ENCODE measurements around the gene ATP10A. TPM values are rescaled to one million over a fixed set of nuclear protein-coding genes. Genes with fewer than 3 reads are reported as not detected.

The ATP10A gene
- total RNA-seq, 4 donors from 2014 or later = 1.4 to 10.0 (median 3.6) TPM

DNA sequence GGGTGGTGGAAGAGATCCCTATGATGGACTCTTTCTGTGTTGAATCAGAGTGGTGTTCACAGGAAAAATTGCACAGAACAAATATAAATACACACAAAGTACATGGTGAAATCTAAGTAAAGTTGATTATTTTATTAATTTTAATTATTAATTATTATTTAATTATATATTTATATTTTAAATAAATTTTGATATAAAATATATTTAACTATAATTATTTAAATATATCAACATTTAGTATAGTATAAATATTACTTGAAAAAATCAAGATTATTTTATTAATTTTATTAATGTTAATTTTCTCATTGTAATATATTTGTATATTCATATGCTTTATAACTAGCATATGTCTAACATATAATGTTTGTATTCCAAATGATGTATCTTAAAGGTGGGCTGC lies 11.3 kb upstream of the ATP10A start:
- no peaks in the 10 kb centered on the region for H3K9me3 ChIP-seq
- DNase-seq = no peak
- in situ Hi-C loops (cut with MboI; ENCODE audit: low pct_ligation_motif_present in 1 of 4, low pct_unique_long_range_greater_than_20kb in 1 of 4, low sequenced_read_pairs in 3 of 4) (loop anchor here in 1 of 4 donors (25.0 kb wide), 1 partner anchor 213 kb away; no protein-coding TSS in a partner anchor), intact Hi-C loops (cut with DNase I; ENCODE audit: low total_unique reads) (no loop called here)
- no peak overlapping the region for H3K4me3 ChIP-seq
- no peak overlapping the region for H3K27ac ChIP-seq
- TF ChIP-seq EP300 (IDR thresholded peaks at IDR 0.05; ENCODE audit: low read depth) (no peak), POLR2A (IDR thresholded peaks at IDR 0.05) (no peak), POLR2AphosphoS5 (IDR thresholded peaks at IDR 0.05) (no peak)
- TF ChIP-seq, protein P1, sequence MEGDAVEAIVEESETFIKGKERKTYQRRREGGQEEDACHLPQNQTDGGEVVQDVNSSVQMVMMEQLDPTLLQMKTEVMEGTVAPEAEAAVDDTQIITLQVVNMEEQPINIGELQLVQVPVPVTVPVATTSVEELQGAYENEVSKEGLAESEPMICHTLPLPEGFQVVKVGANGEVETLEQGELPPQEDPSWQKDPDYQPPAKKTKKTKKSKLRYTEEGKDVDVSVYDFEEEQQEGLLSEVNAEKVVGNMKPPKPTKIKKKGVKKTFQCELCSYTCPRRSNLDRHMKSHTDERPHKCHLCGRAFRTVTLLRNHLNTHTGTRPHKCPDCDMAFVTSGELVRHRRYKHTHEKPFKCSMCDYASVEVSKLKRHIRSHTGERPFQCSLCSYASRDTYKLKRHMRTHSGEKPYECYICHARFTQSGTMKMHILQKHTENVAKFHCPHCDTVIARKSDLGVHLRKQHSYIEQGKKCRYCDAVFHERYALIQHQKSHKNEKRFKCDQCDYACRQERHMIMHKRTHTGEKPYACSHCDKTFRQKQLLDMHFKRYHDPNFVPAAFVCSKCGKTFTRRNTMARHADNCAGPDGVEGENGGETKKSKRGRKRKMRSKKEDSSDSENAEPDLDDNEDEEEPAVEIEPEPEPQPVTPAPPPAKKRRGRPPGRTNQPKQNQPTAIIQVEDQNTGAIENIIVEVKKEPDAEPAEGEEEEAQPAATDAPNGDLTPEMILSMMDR (IDR thresholded peaks at IDR 0.05) = no peak
- H3K4me1 ChIP-seq = no peaks in the 10 kb centered on the region
- H3K36me3 ChIP-seq = no peaks in the 10 kb centered on the region
- no peaks in the 10 kb centered on the region for H3K27me3 ChIP-seq

DNA sequence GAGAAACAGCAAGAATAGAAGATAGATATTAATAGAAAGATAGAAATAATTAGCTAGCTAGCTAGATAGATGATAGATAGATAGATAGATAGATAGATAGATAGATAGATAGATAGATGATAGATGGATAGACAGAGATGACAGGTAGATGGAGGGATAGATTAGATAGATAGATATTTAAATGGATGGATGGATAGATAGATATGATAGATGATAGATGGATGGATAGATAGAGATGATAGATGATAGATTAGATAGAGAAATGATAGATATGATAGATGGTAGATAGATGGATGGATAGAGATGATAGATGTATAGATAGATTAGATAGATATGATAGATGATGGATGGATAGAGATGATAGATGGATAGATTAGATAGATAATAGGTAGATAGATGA lies 8.3 kb upstream of the ATP10A start:
- in situ Hi-C loops (cut with MboI; ENCODE audit: low pct_ligation_motif_present in 1 of 4, low pct_unique_long_range_greater_than_20kb in 1 of 4, low sequenced_read_pairs in 3 of 4) = loop anchor here in 1 of 4 donors (25.0 kb wide), 1 partner anchor 216 kb away; no protein-coding TSS in a partner anchor
- Histone ChIP-seq H3K36me3 (no peaks in the 10 kb centered on the region), H3K27me3 (no peaks in the 10 kb centered on the region), H3K27ac (no peak overlapping the region), H3K9me3 (no peaks in the 10 kb centered on the region), H3K4me3 (no peak overlapping the region), H3K4me1 (no peaks in the 10 kb centered on the region)
- no peak for TF ChIP-seq POLR2A (IDR thresholded peaks at IDR 0.05)
- no peak for TF ChIP-seq POLR2AphosphoS5 (IDR thresholded peaks at IDR 0.05)
- no peak for TF ChIP-seq EP300 (IDR thresholded peaks at IDR 0.05; ENCODE audit: low read depth)
- TF ChIP-seq, protein P1 (IDR thresholded peaks at IDR 0.05) = no peak
- no peak for DNase-seq
- intact Hi-C loops (cut with DNase I; ENCODE audit: low total_unique reads) = no loop called here

DNA sequence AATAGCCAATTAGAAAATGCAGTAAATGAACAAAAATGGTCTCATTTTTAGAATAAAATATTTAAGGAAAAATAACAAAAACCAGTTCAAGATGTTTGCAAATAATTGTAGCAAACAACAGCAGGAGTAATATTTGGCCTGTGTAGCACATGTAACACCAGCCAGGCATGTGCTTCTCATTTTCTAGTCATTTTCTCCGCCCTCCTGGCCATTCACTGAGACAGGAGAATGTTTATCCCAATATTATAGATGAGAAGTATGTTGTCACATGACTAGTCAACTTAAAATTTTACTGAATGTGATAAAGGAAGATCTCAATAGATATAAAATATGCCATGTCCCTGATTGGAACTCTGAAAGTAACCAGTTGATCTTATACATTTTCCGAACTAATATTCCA lies 7.8 kb upstream of the ATP10A start:
- H3K36me3 ChIP-seq = no peaks in the 10 kb centered on the region
- H3K27me3 ChIP-seq = no peaks in the 10 kb centered on the region
- no peaks in the 10 kb centered on the region for H3K9me3 ChIP-seq
- in situ Hi-C loops (cut with MboI; ENCODE audit: low pct_ligation_motif_present in 1 of 4, low pct_unique_long_range_greater_than_20kb in 1 of 4, low sequenced_read_pairs in 3 of 4) = loop anchor here in 1 of 4 donors (25.0 kb wide), 1 partner anchor 216 kb away; no protein-coding TSS in a partner anchor
- H3K4me3 ChIP-seq = no peak overlapping the region
- TF ChIP-seq EP300 (IDR thresholded peaks at IDR 0.05; ENCODE audit: low read depth) (no peak), POLR2A (IDR thresholded peaks at IDR 0.05) (no peak), POLR2AphosphoS5 (IDR thresholded peaks at IDR 0.05) (no peak)
- TF ChIP-seq, protein P1 (IDR thresholded peaks at IDR 0.05) = no peak
- H3K4me1 ChIP-seq = no peaks in the 10 kb centered on the region
- no peak overlapping the region for H3K27ac ChIP-seq
- intact Hi-C loops (cut with DNase I; ENCODE audit: low total_unique reads) = no loop called here
- WGBS, 2 donors (ENCODE audit: low coverage in 1 of 2) = 83 to 86% methylated on average over 2 of the region's 2 CpGs
- DNase-seq = no peak

DNA sequence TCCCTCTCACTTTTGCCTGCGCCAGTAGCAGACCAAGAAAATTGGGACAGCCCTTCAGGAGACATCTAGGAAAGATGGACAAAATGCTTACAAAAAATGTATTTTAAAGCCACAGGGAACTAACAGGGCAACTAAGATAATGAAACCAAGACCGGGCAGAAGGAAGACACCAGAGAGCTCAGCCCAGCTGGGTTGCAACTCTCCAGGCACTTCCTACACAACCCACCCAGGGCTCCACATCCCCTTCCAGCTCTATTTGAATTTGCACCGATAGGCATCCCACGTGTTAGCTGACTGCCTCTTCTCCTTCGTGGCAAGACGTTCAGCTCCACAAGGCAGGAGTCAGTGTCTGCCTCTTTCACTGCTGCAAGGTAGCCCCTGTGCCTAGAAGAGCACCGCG lies 6.6 kb upstream of the ATP10A start:
- no peaks in the 10 kb centered on the region for H3K9me3 ChIP-seq
- in situ Hi-C loops (cut with MboI; ENCODE audit: low pct_ligation_motif_present in 1 of 4, low pct_unique_long_range_greater_than_20kb in 1 of 4, low sequenced_read_pairs in 3 of 4) (loop anchor here in 1 of 4 donors (25.0 kb wide), 1 partner anchor 218 kb away; no protein-coding TSS in a partner anchor), intact Hi-C loops (cut with DNase I; ENCODE audit: low total_unique reads) (no loop called here)

More for the DNA sequence above, 6.6 kb upstream of the ATP10A start:
- no peak overlapping the region for H3K27ac ChIP-seq
- H3K4me1 ChIP-seq = no peaks in the 10 kb centered on the region
- no peak overlapping the region for H3K4me3 ChIP-seq
- DNase-seq = no peak
- TF ChIP-seq POLR2A (IDR thresholded peaks at IDR 0.05) (no peak), POLR2AphosphoS5 (IDR thresholded peaks at IDR 0.05) (no peak), EP300 (IDR thresholded peaks at IDR 0.05; ENCODE audit: low read depth) (no peak)
- TF ChIP-seq, protein P1 (IDR thresholded peaks at IDR 0.05) = no peak
- 74 to 82% methylated on average over 5 to 8 of the region's 8 CpGs for WGBS, 2 donors (ENCODE audit: low coverage in 1 of 2)
- no peaks in the 10 kb centered on the region for H3K36me3 ChIP-seq
- no peaks in the 10 kb centered on the region for H3K27me3 ChIP-seq
